Activated T-cell treated with anti-CD3 and anti-CD28 coated beads for 48 hours (primary cell): ENCODE data around the gene CD300LB.
"Not testable (repeated sequence)": the region's sequence is repeated elsewhere in the genome, so short reads cannot be mapped to it uniquely, and the experiment has no call there.

Experiments used
- DNase-seq: peaks from one replicate; pipeline ENCODE4 v3.0.0-alpha.2; 2020; ENCODE audit warnings: low read depth

The CD300LB gene

DNA sequence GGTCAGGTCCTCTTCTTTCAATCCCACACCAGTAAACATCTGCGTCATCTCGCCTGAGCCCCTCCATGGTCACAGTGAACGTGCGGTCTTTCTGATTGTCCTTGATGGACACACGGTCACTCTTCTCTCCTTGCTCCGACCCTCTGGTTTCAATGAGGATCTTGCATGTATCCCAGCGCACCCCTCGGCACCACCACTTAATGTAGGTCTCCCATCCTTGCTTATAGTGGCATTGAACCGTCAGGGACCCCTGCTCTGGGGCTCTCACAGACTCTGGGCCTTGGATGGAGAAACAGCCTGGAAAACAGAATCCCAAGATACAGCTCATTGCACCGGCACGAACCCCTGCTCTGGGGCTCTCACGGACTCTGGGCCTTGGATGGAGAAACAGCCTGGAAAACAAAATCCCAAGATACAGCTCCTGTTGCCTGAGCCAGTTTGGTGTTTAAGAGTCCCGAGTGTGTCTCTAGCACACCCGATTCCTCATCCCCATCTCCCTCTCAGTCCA is 5.4 kb downstream of the CD300LB start:
- no peak for DNase-seq

DNA sequence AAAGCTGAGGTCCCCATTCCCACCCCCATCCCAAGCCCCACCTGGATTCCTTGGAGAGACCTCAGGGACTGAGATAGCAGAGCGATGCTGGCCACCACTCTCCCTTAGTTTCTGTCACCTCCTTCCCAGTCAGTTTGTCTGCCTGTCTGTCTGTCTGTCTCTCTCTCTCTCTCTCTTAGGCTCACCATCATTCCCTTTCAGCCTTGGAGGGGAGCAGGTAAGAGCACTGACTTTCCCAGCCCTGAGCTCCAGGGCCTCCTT is 5.9 kb downstream of the CD300LB start:
- DNase-seq, result no peak

DNA sequence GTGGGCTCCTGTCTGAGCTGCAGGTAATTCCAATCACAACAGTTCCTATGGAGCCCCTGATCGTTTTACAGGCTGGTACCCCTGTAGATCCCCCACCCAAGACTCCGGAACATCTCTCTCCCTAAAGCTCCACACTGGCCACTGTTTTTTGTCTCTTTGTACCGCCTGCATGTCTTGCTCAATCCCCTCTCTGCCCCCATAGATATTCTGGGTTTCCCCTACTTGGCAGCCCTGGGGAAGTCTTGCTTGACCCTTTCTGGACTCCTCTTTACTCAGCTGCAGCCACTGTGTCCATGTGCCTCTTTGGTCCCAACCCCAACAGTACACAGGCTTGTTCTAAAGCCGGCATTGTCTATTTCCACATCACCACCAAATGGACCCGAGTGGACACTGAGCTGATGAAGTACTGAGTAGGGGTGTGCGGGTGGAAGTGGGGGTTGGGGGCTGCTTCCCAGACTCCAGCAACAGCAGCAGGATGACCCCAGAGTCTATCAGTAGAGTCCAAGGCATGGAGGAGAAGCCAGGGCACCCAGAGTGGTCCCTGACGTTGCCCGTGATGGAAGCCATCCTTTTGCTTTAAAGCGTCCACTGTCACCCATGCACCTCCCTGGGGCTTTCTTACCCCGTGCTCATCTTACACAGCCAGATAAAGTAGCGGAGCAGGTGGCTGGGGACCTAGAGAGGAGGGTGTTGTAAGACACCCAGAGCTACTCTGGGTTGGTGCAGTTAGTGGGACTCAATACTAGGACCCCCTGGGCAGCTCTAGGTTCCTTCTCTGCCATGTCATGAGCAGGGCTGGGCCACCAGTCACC is 6.4 kb downstream of the CD300LB start:
- no peak for DNase-seq

DNA sequence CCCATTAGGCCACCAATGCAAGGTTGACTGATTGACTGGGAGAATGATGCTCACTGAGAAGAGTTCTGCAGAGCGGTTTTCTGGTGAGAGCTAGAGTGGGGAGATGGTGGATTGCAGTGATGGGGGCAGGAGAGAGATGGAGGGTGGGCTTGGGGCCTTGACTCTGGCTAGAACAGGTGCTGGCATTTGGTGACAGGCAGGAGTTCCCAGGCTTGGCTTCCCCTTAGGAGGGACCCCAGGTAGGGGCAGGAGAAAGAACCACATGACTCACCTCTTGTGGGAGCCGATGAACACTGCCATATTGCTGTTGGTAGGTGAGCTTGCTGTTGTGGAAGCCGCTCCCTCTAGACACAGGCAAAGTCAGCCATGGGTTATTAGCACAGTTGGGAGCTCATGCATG is 8.0 kb downstream of the CD300LB start:
- no peak for DNase-seq

DNA sequence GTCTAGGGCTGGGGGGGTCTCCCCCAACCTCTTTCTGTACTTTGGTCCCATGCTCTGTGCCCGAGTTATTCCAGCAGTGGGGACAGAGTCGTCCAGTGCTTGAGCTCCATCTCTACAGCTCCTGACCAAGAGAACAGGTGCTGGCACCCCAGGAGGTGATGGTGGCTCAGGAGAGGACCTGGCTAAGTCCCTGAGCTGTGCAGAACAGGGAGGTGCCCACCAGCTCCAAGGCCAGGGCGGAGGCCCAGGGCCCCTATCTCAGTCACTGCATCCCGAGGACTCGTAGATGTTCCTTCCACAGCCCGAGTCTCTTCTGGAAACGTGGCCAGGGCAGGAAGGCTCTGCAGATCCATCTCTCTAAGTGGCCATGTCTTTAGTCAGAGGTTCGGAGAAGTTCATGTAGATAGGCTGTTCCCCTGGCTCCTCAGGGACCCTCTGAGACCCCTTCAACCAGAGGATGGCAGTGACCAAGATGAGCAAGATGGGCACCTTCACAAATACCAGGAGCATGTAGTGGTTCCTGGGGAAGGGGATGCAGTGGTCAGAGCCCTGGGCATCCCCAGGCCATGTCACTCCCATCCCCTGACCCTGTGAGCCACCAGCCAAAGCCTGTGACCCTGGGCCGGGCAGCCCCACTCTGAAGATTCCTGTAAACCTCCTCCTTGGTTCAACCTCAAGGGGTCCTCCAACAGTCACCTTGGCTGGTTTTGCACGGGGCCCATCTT is 8.7 kb downstream of the CD300LB start:
- DNase-seq, result no peak

DNA sequence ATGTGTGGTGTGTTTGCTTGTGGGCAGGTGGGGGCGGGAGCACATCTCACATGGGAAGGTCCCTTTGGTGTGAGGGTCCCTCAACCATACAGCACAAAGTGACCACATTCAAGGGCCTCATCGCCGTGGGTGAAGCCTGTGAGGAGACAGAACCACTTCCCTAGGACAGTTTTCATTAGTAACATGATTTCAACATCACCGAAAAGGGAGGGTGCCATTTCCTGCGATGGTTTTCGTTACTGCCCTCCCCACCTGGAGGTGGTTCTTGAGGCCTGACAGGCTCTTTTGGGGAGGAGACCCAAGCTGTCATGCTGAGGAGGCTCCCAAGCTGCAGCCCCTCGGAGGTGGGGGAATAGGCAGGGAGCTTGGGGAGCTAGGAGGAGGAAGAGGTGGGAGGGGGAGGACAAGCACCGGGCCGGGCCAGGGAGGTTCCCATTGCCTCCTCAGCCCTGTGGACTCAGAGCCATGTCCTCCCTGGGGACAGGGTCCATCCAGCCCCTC is 9.5 kb downstream of the CD300LB start:
- no peak for DNase-seq

DNA sequence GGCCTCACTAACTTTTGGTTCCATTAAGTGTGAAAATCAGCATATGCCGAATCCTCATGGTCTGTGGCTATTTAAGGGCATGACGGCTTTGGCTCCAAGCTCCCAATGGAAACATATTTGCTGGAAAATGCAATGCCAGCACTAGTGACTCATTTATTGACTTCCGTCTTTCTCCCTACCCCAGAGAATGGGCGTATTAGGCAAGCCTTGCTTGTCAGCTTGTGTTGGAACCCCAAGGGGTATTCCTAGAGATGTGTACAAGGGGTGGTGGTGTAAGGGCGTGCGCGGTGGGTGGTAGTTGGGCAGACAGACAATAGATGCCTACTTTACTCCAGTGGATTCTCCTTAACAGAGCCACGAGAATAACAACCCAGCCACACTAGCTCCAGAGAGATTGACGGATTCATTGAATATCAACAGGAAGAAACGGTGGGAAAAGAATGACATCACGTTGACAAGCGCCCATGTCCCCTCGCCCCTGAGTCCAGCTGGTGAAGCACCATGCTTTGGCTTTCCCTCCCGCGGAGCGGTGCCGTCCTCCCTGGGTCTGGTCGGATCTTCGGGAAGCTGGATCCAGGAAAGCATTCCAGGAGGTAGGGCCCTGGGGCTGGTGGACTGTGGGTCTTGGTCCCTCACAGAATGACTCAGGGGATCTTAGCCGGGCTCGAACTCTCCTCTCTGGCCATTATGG is 10.3 kb downstream of the CD300LB start:
- DNase-seq, result no peak

DNA sequence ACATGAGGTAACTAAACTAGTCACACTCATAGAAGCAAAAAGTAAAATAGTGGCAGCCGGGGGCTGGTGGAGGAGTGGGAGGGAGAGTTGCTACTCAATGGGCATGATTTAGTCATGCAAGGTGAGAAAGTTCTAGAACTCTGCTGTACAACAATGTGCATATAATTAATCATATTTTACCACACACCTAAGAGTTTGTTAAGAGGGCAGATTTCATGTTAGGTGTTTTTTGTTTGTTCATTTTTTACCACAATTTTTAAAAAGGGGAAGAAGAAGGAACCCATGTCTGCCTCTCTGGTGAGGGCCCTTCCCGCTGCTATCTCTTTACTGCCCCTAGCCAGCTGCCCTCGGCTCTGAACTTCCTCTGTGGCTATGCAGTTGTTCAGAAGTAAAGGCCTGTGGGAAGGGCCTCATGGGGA is 11.2 kb downstream of the CD300LB start:
- DNase-seq, result no peak

DNA sequence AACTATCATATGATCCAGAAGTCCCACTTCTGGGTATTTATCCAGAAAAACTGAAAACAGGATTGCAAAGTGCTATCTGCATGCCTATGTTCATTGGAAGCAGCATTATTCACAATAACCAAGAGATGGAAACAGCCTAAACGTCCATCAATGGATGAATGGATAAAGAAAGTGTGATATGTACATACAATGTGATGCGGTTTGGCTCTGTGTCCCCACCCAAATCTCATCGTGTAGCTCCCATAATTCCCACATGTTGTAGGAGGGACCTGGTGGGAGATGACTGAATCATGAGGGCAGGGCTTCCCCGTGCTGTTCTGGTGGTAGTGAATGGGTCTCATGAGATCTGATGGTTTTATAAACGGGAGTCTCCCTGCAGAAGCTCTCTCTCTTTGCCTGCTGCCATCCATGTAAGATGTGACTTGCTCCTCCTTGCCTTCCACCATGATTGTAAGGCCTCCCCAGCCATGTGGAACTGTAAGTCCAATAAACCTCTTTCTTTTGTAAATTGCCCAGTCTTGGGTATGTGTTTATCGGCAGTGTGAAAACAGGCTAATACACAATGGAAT is 12.8 kb downstream of the CD300LB start:
- not testable (repeated sequence) for DNase-seq

DNA sequence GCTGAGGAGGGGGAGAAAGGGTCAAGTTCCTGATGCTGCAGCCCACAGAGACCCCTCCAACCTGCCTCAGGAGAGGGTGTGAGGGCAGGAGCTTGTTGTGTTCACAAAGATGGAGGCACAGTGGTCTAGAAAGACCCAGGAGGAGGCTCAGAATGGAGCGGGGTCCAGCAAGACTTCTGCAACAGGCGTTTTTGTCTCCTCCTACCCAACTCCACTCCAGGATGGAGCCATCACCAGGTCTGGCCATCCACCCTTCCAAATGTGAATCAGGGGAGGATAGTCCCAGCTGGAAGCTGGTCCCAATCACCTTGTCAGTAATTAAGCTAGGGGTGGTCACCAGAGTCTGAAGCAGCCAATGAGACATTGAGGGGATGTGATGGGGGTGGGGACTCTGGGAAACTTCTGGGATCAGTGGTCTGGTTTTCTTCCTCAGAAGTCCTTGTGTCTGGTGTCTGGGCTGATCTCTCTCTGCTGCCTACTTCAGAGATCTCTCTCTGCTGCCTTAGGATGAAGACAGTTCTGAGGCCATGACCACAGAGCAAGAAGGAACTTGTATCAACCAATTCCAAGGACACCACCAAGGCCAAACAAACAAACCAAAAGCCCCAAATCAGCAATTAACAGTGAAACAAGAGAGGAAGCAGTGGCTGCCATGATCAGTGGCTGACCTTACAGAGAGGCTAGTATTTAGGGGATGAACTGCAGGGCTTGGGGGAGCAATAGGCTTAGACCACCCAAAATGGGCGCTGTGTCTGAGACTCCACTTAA is 14.5 kb downstream of the CD300LB start:
- no peak for DNase-seq

DNA sequence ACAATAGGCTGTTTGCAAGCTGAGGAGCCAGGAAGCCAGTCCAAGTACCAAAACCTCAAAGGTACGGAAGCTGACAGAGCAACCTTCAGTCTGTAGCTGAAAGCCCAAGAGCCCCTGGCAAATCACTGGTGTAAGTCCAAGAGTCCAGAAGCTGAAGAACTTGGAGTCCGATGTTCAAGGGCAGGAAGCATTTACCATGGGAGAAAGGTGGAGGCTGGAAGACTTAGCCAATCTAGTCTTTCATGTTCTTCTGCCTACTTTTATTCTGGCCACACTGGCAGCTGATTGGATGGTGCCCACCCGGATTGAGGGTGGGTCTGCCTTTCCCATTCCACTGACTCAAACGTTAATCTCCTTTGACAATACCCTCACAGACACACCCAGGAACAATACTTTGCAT is 15.3 kb downstream of the CD300LB start:
- no peak for DNase-seq

DNA sequence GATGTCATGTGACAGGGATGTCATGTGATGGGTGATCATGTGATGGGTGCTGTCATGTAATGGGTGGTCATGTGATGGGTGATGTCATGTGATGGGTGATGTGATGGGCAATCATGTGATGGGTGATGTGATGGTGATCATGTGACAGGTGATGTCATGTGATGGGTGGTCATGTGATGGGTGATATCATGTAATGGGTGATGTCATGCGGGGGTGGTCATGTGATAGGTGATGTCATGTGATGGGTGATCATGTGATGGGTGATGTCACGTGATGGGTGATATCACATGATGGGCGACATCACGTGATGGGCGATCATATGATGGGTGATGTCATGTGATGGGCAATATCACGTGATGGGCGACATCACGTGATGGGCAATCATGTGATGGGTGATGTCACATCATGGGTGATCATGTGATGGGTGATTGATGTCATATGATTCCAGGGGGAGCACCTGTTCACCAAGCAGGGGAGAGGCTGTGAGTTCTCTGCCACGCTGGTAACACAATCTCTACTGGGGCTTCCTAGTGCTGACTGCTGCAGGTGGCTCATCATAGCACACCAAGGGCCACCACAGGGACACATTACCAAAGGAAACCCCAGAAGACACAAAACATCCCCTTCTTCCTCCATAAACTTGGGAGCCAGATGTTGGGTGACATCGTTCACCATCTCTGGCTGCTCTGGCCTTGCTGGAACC is 16.5 kb downstream of the CD300LB start:
- no peak for DNase-seq

DNA sequence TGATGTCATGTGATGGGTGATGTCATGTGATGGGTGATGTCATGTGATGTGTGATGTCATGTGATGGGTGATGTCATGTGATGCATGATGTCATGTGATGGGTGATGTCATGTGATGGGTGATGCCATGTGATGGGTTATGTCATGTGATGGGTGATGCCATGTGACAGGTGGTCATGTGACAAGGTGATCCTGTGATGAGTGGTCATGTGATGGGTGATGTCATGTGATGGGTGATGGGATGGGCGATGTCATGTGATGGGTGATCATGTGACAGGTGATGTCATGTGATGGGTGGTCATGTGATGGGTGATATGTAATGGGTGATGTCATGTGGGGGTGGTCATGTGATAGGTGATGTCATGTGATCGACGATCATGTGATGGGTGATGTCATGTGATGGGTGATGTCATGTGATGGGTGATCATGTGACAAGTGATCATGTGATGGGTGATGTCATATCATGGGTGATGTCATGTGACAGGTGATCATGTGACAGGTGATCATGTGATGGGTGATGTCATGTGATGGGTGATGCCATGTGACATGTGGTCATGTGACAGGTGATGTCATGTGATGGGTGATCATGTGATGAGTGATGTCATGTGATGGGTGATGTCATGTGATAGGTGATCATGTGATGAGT is 17.2 kb downstream of the CD300LB start:
- DNase-seq, result peak; percentile 40

DNA sequence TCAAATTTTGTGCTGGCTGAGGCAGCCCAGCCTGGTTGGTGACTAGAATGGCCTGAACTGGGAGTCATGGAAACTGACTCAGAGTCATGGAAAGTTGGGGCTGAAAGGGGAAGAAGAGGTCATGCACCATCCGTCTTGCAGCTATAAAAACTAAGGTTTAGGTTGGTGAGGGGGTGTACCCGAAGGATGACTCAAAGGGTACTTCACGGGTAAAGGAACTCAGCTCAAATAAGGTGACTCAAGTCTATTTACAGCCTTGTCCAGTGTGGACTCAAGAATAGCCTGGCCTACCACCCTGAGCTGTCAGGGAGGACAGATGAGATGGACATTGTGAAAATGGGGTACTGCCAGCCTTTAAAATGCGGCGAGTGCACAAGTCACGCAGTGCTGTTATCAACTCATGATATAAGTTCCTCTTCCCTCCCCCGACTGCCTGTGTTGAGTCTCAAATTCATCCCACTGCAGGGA is 18.6 kb downstream of the CD300LB start:
- peak; percentile 47 for DNase-seq

DNA sequence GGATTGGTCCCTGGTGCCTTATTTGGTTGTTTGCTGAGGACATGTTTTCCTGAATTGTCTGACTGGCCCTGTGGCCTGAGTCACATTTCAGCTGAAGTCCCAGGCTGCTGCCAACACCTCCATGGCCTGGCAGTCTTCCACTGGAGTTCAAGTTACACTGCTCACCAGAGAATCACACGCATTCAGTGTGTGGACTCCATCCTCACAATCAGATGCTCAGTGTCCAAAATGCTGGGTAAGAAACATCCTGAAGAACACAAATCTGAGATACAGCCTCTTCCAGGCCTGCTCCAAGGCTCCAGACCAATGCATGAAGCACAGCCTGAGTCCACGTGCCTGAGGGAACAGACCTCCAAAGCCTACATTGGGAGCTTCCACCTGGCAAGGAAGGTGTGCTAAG is 19.2 kb downstream of the CD300LB start:
- DNase-seq, result no peak

DNA sequence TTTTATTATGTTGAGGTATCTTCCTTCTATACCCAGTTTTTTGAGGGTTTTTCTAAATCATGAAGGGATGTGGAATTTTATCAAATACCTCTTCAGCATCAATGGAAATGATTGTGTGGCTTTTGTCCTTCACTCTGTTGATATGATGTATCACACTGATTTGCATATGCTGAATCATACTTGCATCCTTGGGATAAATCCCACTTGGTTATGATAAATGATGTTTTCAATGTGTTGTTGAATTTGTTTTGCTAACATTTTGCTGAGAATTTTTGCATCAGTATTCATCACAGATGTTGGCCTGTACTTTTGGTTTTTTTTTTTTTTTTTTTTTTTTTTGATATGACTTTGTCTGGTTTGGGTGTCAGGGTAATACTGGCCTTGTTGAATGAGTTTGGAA is 23.1 kb downstream of the CD300LB start:
- no peak for DNase-seq

DNA sequence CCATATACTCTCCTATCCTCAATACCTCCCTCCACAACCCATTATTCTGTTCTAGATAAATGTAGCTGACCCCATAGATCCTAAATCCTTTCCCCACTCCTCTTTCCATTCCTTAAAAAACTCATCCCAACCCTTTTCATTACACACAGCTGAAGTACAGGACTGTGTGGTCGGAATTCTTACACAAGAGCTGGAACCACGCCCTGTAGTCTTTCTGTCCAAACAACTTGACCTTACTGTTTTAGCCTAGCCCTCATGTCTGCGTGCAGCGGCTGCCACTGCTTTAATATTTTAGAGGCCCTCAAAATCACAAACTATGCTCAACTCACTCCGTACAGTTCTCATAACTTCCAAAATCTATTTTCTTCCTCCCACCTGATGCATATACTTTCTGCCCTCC is 27.3 kb downstream of the CD300LB start:
- not testable (repeated sequence) for DNase-seq

DNA sequence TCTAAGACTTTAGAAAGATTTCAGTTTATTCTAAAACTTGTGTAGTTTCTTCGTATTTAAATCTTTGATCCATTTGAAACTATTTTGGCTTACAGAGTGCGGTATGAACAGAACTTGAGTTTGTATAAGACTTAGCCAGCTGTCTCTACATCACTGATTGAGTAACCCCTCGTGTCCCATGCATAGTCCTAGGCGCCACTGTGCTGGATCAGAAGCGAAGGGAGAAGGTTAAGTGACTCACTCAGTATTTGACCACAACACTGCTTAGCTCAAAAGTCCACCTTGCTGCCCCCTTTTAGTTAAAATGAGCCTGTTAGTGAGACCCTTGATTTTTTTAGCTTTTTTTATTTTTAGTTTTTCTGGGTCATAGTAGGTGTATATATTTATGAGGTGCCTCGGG is 28.4 kb downstream of the CD300LB start:
- DNase-seq, result no peak

DNA sequence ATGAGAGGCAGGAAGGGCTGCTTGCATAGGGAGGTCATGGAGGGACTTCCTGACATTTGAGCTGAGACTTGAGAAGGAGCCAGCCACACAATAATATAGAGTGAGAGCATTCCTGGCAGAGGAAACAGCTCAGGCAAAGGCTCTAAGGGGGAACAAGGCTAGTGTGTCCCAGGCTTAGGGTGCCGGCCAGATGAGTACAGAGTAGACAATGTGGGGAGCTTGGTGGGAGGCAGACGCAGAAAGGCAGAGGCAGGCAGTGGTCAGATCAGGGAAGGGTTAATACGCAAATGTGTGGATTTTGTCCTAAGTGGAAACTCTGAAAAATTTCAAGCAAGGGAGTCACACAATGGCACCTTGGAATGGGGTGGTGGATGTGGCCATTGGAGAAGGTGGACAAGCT is 31.3 kb downstream of the CD300LB start:
- DNase-seq, result no peak

DNA sequence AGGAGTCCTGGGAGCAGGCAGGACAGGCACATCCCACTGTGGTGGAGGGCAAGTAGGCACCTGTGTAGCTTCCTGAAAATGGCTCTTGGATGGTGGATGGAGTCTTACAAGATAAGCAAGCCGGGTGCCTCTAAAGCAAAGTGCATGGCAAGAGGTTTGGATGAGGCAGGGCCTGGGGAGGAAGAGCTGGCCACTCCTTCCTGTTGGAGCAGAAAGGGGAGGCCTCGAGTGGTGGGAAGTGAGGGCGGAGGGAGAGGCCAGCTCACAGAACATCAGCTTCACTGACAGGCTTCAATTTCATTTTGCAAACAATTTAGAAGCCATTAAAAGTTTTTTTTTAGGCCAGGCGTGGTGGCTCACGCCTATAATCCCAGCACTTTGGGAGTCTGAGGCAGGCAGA is 33.8 kb downstream of the CD300LB start:
- DNase-seq, result no peak
